Fibroblast of lung (primary cell): ENCODE results near the gene UPP1. TPM values are rescaled to one million over a fixed set of nuclear protein-coding genes. Genes with fewer than 3 reads are reported as not detected.

Source experiments
- DNase-seq, 2 donors: peaks; one replicate each; pipeline versions ENCODE4 v3.0.0 to v3.0.0-alpha.2; 2010; ENCODE audit warnings: low read depth in 2 of 2
- H2AFZ ChIP-seq: 2 replicates; pipeline ENCODE4 v1.5.1; 2012; ENCODE audit warnings: low read length, control low read depth, inconsistent platforms
- H3K27ac ChIP-seq: 2 replicates; pipeline ENCODE4 v1.5.1; 2011; ENCODE audit warnings: low read length, control low read depth; ENCODE audit not compliant: insufficient read depth
- H3K27me3 ChIP-seq: 2 replicates; pipeline ENCODE4 v1.5.1; 2011; ENCODE audit warnings: mild to moderate bottlenecking, low read length; ENCODE audit not compliant: control insufficient read depth, insufficient read depth
- H3K36me3 ChIP-seq: 2 replicates; pipeline ENCODE4 v1.5.1; 2011; ENCODE audit warnings: low read length; ENCODE audit not compliant: control insufficient read depth, insufficient read depth
- H3K4me1 ChIP-seq: 2 replicates; pipeline ENCODE4 v1.5.1; 2011; ENCODE audit warnings: low read length; ENCODE audit not compliant: control insufficient read depth, insufficient read depth; ENCODE audit errors: extremely low read depth
- H3K4me2 ChIP-seq: 2 replicates; pipeline ENCODE4 v1.5.1; 2011; ENCODE audit warnings: low read length, control low read depth; ENCODE audit not compliant: insufficient read depth; ENCODE audit errors: extremely low read depth
- H3K4me3 ChIP-seq, 4 experiments: fragments of 200-600 bp in 1 of 4; sonication (generic) in 1 of 4; replicated peaks in 1 of 4; 2 replicates each; pipeline ENCODE4 v1.5.1; 2011 to 2016; ENCODE audit warnings: low read length in 4 of 4, low read depth in 3 of 4, mild to moderate bottlenecking in 3 of 4, control low read depth in 2 of 4, inconsistent platforms in 1 of 4, mixed read lengths in 1 of 4; ENCODE audit not compliant: insufficient read depth in 1 of 4; ENCODE audit errors: control extremely low read depth in 1 of 4
- H3K79me2 ChIP-seq: 2 replicates; pipeline ENCODE4 v1.5.1; 2012; ENCODE audit warnings: mild to moderate bottlenecking, low read length, inconsistent platforms; ENCODE audit not compliant: control insufficient read depth, insufficient read depth
- H3K9ac ChIP-seq: 2 replicates; pipeline ENCODE4 v1.5.1; 2011; ENCODE audit warnings: mild to moderate bottlenecking, low read length, control low read depth; ENCODE audit not compliant: insufficient read depth
- H3K9me3 ChIP-seq: 2 replicates; pipeline ENCODE4 v1.5.1; 2012; ENCODE audit warnings: low read depth, low read length; ENCODE audit not compliant: control insufficient read depth, insufficient read depth
- H4K20me1 ChIP-seq: 2 replicates; pipeline ENCODE4 v1.5.1; 2011; ENCODE audit warnings: low read length; ENCODE audit not compliant: control insufficient read depth, insufficient read depth; ENCODE audit errors: extremely low read depth
- EZH2 ChIP-seq: IDR thresholded peaks from 2 replicates; pipeline ENCODE4 v1.5.1; 2012; ENCODE audit warnings: low read length, control low read depth, mild to moderate bottlenecking; ENCODE audit errors: missing control alignments
- polyA plus RNA-seq, 2 donors: library from polyadenylated mRNA; depleted of rRNA in 1 of 2; stranded (reverse) in 1 of 2; unstranded in 1 of 2; fragments of >200 nt; gene quantifications; 2 replicates each; pipeline ENCODE4 v1.2.1, GENCODE V29; 2011 to 2012; ENCODE audit warnings: missing spikeins in 1 of 2
- total RNA-seq: library from RNA; depleted of rRNA; stranded (reverse); fragments of >200 nt; gene quantifications from 2 replicates; pipeline ENCODE4 v1.2.1, GENCODE V29; 2014
- TF ChIP-seq, protein P1 (sequence below), 2 donors: IDR thresholded peaks in 1 of 2; conservative IDR thresholded peaks in 1 of 2; 1 replicate in 1 of 2; 2 replicates in 1 of 2; pipeline ENCODE4 v1.5.1; 2011 to 2012; ENCODE audit warnings: low read length in 2 of 2, control low read depth in 1 of 2, inconsistent platforms in 1 of 2, low read depth in 1 of 2, mild to moderate bottlenecking in 1 of 2

The UPP1 gene
- total and polyA plus RNA-seq, 2 donors (not counting 1 experiment from before 2014, with no cell fraction given), result 9.4 to 11.7 TPM

DNA sequence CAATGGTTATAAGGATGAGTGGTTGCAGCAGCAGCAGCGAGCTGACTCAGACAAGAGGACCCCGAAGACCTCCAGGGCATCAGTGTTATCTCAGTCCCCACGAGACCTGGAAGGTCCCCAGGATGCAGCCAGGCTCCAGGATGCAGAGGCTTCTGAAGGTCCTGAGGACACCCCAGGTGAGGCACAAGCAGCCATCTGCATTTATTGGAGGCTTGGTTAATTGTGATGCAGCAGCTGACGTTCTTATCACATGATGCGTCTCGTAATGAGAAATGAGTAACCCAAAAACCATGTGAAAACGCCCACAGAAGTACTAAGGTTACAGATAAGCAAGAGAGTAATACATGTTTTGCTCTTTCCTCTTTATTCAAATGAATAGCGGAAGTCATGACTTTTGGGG, 36.3 kb upstream of the UPP1 start:
- Histone ChIP-seq H3K36me3 (no peaks in the 10 kb centered on the region), H3K9ac (no peak overlapping the region), H3K9me3 (no peaks in the 10 kb centered on the region), H3K4me2 (no peak overlapping the region), H3K79me2 (no peaks in the 10 kb centered on the region), H3K27me3 (no peaks in the 10 kb centered on the region), H3K27ac (no peak overlapping the region), H3K4me3 (no peak overlapping the region), H4K20me1 (no peaks in the 10 kb centered on the region), H2AFZ (no peak overlapping the region), H3K4me1 (no peaks in the 10 kb centered on the region)
- TF ChIP-seq, protein P1, sequence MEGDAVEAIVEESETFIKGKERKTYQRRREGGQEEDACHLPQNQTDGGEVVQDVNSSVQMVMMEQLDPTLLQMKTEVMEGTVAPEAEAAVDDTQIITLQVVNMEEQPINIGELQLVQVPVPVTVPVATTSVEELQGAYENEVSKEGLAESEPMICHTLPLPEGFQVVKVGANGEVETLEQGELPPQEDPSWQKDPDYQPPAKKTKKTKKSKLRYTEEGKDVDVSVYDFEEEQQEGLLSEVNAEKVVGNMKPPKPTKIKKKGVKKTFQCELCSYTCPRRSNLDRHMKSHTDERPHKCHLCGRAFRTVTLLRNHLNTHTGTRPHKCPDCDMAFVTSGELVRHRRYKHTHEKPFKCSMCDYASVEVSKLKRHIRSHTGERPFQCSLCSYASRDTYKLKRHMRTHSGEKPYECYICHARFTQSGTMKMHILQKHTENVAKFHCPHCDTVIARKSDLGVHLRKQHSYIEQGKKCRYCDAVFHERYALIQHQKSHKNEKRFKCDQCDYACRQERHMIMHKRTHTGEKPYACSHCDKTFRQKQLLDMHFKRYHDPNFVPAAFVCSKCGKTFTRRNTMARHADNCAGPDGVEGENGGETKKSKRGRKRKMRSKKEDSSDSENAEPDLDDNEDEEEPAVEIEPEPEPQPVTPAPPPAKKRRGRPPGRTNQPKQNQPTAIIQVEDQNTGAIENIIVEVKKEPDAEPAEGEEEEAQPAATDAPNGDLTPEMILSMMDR (conservative IDR thresholded peaks at IDR 0.05 in 1 of 2, IDR thresholded peaks at IDR 0.05 in 1 of 2; ENCODE audit: low read depth in 1 of 2, low read length in 2 of 2), result no peak
- TF ChIP-seq EZH2, result no peak
- DNase-seq, result peak; percentile 30 to 86

DNA sequence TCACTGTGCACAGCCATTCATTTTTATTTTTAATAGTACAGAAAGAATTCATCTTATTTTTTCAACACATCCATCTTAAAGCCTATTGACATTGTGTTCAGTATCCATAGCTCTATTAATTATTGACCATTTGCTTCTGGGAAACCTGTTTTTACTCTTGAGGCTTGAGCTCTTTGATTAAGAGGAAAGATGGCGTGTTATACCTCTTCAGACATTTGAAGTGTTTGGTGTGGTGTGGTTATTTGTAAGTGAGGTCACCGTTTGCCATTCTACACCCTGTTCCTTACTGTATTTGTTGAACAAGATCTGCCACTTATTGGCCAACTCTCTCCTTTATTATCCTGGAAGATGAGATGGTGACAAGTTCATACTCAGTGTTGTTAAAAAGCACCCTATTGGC, 35.3 kb upstream of the UPP1 start:
- Histone ChIP-seq H3K4me1 (no peaks in the 10 kb centered on the region), H3K4me3 (no peak overlapping the region), H4K20me1 (no peaks in the 10 kb centered on the region), H3K36me3 (no peaks in the 10 kb centered on the region), H3K79me2 (no peaks in the 10 kb centered on the region), H3K4me2 (no peak overlapping the region), H3K9ac (no peak overlapping the region), H3K9me3 (no peaks in the 10 kb centered on the region), H3K27me3 (no peaks in the 10 kb centered on the region), H3K27ac (no peak overlapping the region), H2AFZ (no peak overlapping the region)
- DNase-seq, result no peak
- TF ChIP-seq, protein P1 (conservative IDR thresholded peaks at IDR 0.05 in 1 of 2, IDR thresholded peaks at IDR 0.05 in 1 of 2; ENCODE audit: low read depth in 1 of 2, low read length in 2 of 2), result no peak
- TF ChIP-seq EZH2, result no peak

DNA sequence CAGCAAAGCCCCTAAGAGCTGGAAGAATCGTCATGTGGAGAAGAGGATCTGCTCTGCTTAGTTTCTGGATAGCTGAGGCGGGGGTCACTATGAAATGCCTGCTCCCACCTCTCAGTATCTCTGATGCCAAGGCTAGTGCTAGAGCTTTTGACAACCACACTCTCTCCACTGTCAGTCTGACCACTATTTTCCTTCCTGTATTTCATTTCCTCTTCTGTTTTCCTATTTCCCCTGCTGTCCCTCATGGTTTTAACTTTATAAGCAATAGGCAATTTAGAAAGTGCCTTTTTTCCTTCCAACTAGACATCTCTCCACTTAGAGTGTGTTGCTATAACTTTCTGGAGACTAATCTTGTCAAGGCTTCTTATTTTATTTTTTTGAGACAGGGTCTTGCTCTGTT, 30.1 kb upstream of the UPP1 start:
- TF ChIP-seq, protein P1 (conservative IDR thresholded peaks at IDR 0.05 in 1 of 2, IDR thresholded peaks at IDR 0.05 in 1 of 2; ENCODE audit: low read depth in 1 of 2, low read length in 2 of 2), result no peak
- TF ChIP-seq EZH2, result no peak
- DNase-seq, result no peak
- H4K20me1 ChIP-seq, result no peaks in the 10 kb centered on the region
- H3K4me1 ChIP-seq, result no peaks in the 10 kb centered on the region
- no peak overlapping the region for H3K4me3 ChIP-seq
- H3K9ac ChIP-seq, result no peak overlapping the region
- H3K9me3 ChIP-seq, result no peaks in the 10 kb centered on the region
- no peak overlapping the region for H3K4me2 ChIP-seq
- no peaks in the 10 kb centered on the region for H3K36me3 ChIP-seq
- no peaks in the 10 kb centered on the region for H3K27me3 ChIP-seq
- no peak overlapping the region for H3K27ac ChIP-seq
- H3K79me2 ChIP-seq, result no peaks in the 10 kb centered on the region
- H2AFZ ChIP-seq, result no peak overlapping the region
